Left hindlimb (tissue), 1 donor: ENCODE results near the gene UBR3.
"Not testable (repeated sequence)": the region's sequence is repeated elsewhere in the genome, so short reads cannot be mapped to it uniquely, and the experiment has no call there.

Experiments
- DNase-seq: peaks from one replicate; pipeline ENCODE4 v3.0.0-alpha.2; 2018

Gene UBR3

DNA sequence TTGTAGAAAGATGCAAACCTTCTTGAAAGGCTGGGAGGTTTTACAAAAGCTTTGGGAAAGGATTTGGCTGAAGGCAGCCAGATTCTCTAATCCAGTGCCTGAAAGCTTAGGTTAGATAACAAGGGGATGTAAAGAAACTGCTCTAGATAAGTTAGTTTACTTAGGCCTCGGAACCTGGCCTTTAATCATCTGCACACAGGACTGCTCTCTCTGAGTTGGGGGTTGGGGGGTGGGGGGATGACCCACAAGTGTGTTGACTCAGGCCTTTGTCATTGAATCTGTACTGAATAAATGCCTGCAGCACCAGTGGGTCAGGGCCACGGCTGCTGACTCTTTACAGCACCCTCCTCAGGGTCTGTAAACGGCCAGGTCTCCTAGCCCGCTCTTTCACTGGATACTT lies 292.1 kb downstream of the UBR3 start:
- DNase-seq = not testable (repeated sequence)

- no peak for DNase-seq
These were observed 294.4 kb downstream of the UBR3 start for GRCh38 chr2:170121689-170122088.

DNA sequence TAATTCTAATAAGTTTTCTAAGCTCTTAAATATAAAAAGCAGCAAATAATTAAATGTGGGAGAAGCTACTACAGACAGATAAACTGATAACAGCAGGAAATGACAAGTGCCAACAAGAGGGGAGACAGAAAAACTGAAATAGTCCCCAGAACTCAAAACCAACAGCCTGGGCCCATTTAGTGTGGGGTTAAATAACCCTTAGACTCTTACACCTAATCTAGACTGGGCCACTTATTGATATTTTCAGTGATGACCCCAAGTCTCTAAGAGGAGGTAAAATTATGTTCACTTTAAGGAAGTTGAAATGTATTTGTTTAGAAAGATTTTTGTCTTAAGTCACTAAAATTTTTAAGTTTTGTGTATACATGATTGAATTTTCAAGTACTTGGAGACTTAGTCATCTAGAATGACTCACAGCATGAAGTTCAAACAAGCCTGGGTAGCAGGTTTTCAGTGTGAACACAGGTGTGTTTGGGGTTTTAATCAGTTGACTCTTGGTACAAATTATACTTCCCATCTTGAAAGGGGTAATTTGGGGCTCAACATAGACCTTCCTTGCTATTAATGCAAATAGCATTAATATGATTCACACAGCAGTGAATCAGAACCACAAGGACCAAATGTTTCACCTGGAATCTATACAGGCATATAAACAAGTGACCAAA lies 295.8 kb downstream of the UBR3 start:
- DNase-seq = no peak

- no peak for DNase-seq
These were observed 296.3 kb downstream of the UBR3 start for GRCh38 chr2:170123593-170123992.

DNA sequence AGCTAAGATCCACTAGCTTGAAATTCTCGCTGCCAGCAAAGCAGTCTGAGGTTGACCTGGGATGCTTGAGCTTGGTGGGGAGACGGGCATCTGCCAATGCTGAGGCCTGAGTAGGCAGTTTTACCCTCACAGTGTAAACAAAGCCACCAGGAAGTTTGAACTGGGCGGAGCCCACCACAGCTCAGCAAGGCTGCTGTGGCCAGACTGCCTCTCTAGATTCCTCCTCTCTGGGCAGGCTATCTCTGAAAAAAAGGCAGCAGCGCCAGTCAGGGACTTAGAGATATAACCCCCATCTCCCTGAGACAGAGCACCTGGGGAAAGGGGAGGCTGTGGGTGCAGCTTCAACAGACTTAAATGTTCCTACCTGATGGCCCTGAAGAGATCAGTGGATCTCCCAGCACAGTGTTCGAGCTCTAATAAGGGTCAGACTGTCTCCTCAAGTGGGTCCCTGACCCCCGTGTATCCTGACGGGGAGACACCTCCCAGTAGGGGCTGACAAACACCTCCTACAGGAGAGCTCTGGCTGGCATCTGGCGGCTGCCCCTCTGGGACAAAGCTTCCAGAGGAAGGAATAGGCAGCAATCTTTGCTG lies 299.0 kb downstream of the UBR3 start:
- DNase-seq = not testable (repeated sequence)
